PC-9 (cell line): ENCODE data around the gene DDAH2. TPM values are rescaled to one million over a fixed set of nuclear protein-coding genes. Genes with fewer than 3 reads are reported as not detected.

Source experiments
- BruUV-seq: library from RNA; stranded (reverse); fragments of 400-500 nt; replicated peaks from 2 replicates; lab custom pipeline; 2021; lab: Mats Ljungman, UMichigan
- CTCF ChIA-PET: fragments of 300-600 bp; sonication (Branson Sonifier 250); formaldehyde crosslinking; loops from one replicate; lab custom pipeline; 2022; ENCODE audit warnings: antibody characterized with exemption; lab: Charles Lee
- POLR2A ChIA-PET: fragments of 300-600 bp; sonication (Branson Sonifier 250); formaldehyde crosslinking; loops from one replicate; lab custom pipeline; 2022; ENCODE audit warnings: antibody characterized with exemption; ENCODE audit not compliant: unreplicated experiment; lab: Charles Lee
- DNase-seq, 2 experiments: peaks; one replicate each; pipeline versions ENCODE4 v3.0.0 to v3.0.0-alpha.2; 2015 to 2022; ENCODE audit warnings: mixed read lengths in 1 of 2
- H2AFZ ChIP-seq: fragments of 200-600 bp; sonication (generic); 2 replicates; pipeline ENCODE4 v1.8.1; 2017; ENCODE audit warnings: antibody characterized with exemption
- H3F3A ChIP-seq: fragments of 200-600 bp; sonication (generic); 2 replicates; pipeline ENCODE4 v1.8.1; 2017; ENCODE audit warnings: antibody characterized with exemption, mild to moderate bottlenecking, low read depth; ENCODE audit not compliant: insufficient read depth
- H3K27ac ChIP-seq: fragments of 200-600 bp; sonication (generic); 2 replicates; pipeline ENCODE4 v1.6.1; 2016; ENCODE audit warnings: mixed run types
- H3K27me3 ChIP-seq: fragments of 200-600 bp; sonication (generic); 2 replicates; pipeline ENCODE4 v1.6.1; 2016; ENCODE audit warnings: low read depth, mixed run types; ENCODE audit not compliant: insufficient read depth
- H3K36me3 ChIP-seq: fragments of 200-600 bp; sonication (generic); 2 replicates; pipeline ENCODE4 v1.6.1; 2016; ENCODE audit warnings: low read depth, mixed run types
- H3K4me1 ChIP-seq: fragments of 200-600 bp; sonication (generic); replicated peaks from 2 replicates; pipeline ENCODE4 v1.6.1; 2016; ENCODE audit warnings: mixed run types; ENCODE audit not compliant: insufficient read depth
- H3K4me2 ChIP-seq: fragments of 200-600 bp; sonication (generic); 2 replicates; pipeline ENCODE4 v1.6.1; 2017; ENCODE audit warnings: mixed run types
- H3K4me3 ChIP-seq: fragments of 200-600 bp; sonication (generic); 2 replicates; pipeline ENCODE4 v1.6.1; 2016; ENCODE audit warnings: mixed run types
- H3K79me2 ChIP-seq: fragments of 200-600 bp; sonication (generic); 2 replicates; pipeline ENCODE4 v1.6.1; 2017; ENCODE audit warnings: low read depth, mixed run types
- H3K9me2 ChIP-seq: fragments of 200-600 bp; sonication (generic); 2 replicates; pipeline ENCODE4 v1.8.1; 2017; ENCODE audit warnings: mild to moderate bottlenecking; ENCODE audit not compliant: insufficient read depth
- H3K9me3 ChIP-seq: fragments of 200-600 bp; sonication (generic); 2 replicates; pipeline ENCODE4 v1.8.1; 2016; ENCODE audit warnings: low read depth; ENCODE audit not compliant: insufficient read depth
- H4K20me1 ChIP-seq: fragments of 200-600 bp; sonication (generic); 2 replicates; pipeline ENCODE4 v1.8.1; 2017; ENCODE audit not compliant: insufficient read depth
- EZH2 ChIP-seq: fragments of 200-600 bp; sonication (generic); IDR thresholded peaks from 2 replicates; pipeline ENCODE4 v1.8.0; 2017; ENCODE audit warnings: antibody characterized with exemption, low read depth
- intact Hi-C: fragments of 100-400 bp; cut with micrococcal nuclease; formaldehyde crosslinking; loops from one replicate; pipeline ENCODE4 v1.10.0; 2022; ENCODE audit not compliant: unreplicated experiment
- total RNA-seq: library from RNA; stranded (reverse); gene quantifications from 2 replicates; pipeline ENCODE4 v1.2.3, GENCODE V29; 2021
- TF ChIP-seq, protein P1 (sequence below): fragments of 200-600 bp; sonication (generic); conservative IDR thresholded peaks from 2 replicates; pipeline ENCODE4 v1.6.1; 2017; ENCODE audit warnings: mixed run types, antibody characterized with exemption, mild to moderate bottlenecking, moderate library complexity

Gene DDAH2
- total RNA-seq, 1 experiment from 2014 or later: 58.3 TPM

DNA sequence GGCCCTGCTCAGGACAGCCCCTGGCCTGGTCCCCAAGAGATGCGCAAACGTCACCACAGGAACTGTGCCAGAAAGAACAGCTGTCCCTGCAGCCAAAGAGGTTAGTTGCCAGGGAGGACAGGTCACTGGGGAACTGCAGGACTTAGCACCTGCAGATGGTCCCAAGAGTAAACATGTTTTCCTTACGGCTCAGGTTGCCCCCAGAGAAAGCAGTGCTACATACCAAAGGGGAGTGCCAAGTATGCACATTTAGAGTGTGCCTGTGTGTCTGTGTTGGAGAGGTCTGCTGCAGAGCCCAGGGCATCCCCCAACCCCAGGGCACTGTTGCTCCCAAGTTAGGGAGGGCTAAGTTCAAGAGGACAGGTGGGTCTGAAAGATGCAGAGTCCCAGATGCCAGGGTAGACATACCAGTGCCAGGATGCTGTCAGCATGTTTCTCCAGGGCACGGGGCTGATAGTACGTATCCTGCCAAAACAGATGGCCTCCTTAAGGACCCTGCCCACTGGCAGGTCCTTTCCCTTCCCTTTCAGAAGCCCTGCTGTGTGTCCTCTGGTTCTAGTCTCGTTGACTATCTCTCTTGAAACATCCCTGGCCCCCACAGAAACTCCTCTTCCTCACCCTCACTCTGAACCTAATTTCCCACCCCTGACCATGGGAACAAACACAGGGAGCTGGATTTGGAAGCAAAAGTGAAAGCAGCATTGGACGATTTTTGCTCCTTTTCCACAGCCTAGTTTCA is 27.3 kb downstream of the DDAH2 start:
- Histone ChIP-seq H2AFZ (peak overlapping the region; percentile 88), H4K20me1 (no peaks in the 10 kb centered on the region; the same call in 1 of the 2 replicates), H3K9me2 (no peaks in the 10 kb centered on the region), H3K27me3 (no peaks in the 10 kb centered on the region), H3K36me3 (peaks cover 4% of the 10 kb centered on the region; the same call in 1 of the 2 replicates), H3K79me2 (peaks cover 25% of the 10 kb centered on the region), H3K9me3 (no peaks in the 10 kb centered on the region), H3K4me3 (peak overlapping the region; percentile 83), H3K27ac (peak overlapping the region; percentile 77; the same call in 1 of the 2 replicates), H3F3A (no peaks in the 10 kb centered on the region), H3K4me2 (peak overlapping the region; percentile 97), H3K4me1 (peaks cover 14% of the 10 kb centered on the region)
- intact Hi-C loops: loop anchor here (2.0 kb wide), 2 partner anchors 37 to 49 kb away; partner anchors contain the start of gene BAG6
- POLR2A ChIA-PET: interaction anchor here (0.5 to 0.7 kb wide), 3 partner anchors 37 to 125 kb away, joined by 4 to 7 read pairs (median 5); partner anchors contain the start of gene HSPA1B
- no peak for TF ChIP-seq EZH2
- TF ChIP-seq, protein P1, sequence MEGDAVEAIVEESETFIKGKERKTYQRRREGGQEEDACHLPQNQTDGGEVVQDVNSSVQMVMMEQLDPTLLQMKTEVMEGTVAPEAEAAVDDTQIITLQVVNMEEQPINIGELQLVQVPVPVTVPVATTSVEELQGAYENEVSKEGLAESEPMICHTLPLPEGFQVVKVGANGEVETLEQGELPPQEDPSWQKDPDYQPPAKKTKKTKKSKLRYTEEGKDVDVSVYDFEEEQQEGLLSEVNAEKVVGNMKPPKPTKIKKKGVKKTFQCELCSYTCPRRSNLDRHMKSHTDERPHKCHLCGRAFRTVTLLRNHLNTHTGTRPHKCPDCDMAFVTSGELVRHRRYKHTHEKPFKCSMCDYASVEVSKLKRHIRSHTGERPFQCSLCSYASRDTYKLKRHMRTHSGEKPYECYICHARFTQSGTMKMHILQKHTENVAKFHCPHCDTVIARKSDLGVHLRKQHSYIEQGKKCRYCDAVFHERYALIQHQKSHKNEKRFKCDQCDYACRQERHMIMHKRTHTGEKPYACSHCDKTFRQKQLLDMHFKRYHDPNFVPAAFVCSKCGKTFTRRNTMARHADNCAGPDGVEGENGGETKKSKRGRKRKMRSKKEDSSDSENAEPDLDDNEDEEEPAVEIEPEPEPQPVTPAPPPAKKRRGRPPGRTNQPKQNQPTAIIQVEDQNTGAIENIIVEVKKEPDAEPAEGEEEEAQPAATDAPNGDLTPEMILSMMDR: no peak
- DNase-seq: no peak
- CTCF ChIA-PET: interaction anchor here (0.6 kb wide), 1 partner anchor 156 kb away, joined by 3 read pairs; the partner anchor contains the start of gene ATP6V1G2
- no TSS peak for BruUV-seq

DNA sequence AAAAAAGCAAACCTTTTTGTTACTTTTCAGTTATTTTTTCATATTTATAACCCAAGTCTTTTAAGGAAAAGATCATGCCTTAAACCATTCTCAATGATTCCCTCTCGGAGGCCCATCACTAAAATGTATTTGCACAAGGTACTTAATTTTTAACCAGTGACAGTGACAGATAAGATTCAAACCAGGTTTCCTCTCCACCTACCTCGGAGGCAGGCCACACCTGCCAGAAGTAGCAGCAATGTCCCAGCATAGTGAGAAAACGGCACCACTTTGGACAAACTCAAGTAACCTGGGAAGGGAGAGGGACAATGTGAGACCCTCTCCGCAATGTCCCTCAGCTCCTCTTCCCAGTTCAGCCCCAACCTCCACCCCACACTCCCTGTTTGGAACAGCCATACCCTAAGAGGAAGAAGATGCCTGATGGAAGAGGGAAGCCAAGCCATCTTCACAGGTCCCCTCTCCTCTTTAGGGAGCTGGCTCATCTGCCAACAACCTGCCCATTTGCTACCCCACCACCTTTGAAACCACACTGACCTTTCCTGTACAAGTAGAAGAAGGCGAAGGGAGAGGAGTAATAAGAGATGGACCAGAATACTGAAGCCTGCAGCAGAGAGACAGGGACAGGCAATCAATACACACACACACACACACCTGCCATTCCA is 28.2 kb downstream of the DDAH2 start:
- Histone ChIP-seq H3K9me3 (no peaks in the 10 kb centered on the region), H4K20me1 (no peaks in the 10 kb centered on the region; the same call in 1 of the 2 replicates), H3F3A (no peaks in the 10 kb centered on the region), H3K4me1 (peaks cover 14% of the 10 kb centered on the region), H3K4me3 (no peak overlapping the region), H3K27me3 (no peaks in the 10 kb centered on the region), H2AFZ (no peak overlapping the region), H3K9me2 (no peaks in the 10 kb centered on the region), H3K36me3 (peaks cover 6% of the 10 kb centered on the region; the same call in 1 of the 2 replicates), H3K79me2 (peaks cover 25% of the 10 kb centered on the region), H3K27ac (no peak overlapping the region), H3K4me2 (no peak overlapping the region)
- no TSS peak for BruUV-seq
- ChIA-PET CTCF (interaction anchor here (0.6 kb wide), 1 partner anchor 155 kb away, joined by 3 read pairs; the partner anchor contains the start of gene ATP6V1G2), POLR2A (no interaction called here)
- no peak for TF ChIP-seq EZH2
- TF ChIP-seq, protein P1: no peak
- DNase-seq: no peak
- intact Hi-C loops: no loop called here

DNA sequence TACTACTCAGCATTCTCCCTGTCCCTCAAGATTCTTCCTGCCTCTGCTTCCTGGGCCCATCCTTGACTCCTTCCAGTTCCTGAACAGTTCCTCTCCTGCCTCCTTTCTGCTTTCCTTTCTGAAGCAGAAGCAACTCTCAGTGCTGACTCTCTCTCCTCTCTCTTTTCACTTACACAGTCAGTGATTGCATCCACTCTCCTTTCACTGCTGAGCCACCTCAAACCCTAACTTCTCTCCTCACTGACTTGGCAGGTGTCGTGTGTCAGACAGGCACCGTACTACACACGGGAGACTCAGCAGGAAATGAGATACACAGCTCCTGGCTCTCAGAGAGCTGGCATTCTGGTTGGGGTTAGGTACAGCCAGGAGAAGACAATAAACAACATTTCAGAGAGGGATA is 31.5 kb downstream of the DDAH2 start:
- ChIA-PET POLR2A (no interaction called here), CTCF (no interaction called here)
- no peak overlapping the region for H2AFZ ChIP-seq
- no peaks in the 10 kb centered on the region; the same call in 1 of the 2 replicates for H4K20me1 ChIP-seq
- BruUV-seq: no TSS peak
- no peak overlapping the region for H3K4me3 ChIP-seq
- H3K4me2 ChIP-seq: no peak overlapping the region
- H3K9me3 ChIP-seq: no peaks in the 10 kb centered on the region
- H3K4me1 ChIP-seq: peaks cover 9% of the 10 kb centered on the region; the same call in 1 of the 2 replicates
- intact Hi-C loops: no loop called here
- no peak for DNase-seq
- peaks cover 6% of the 10 kb centered on the region; the same call in 1 of the 2 replicates for H3K36me3 ChIP-seq
- no peak for TF ChIP-seq EZH2
- peaks cover 23% of the 10 kb centered on the region for H3K79me2 ChIP-seq
- H3K27me3 ChIP-seq: no peaks in the 10 kb centered on the region
- H3K27ac ChIP-seq: no peak overlapping the region
- H3K9me2 ChIP-seq: no peaks in the 10 kb centered on the region
- no peaks in the 10 kb centered on the region for H3F3A ChIP-seq
